Lung (tissue), 12 donors: ENCODE measurements around the gene SUMO3. TPM values are rescaled to one million over a fixed set of nuclear protein-coding genes. Genes with fewer than 3 reads are reported as not detected.

ENCODE experiments used
- ATAC-seq: fragments of 200-7000 bp; cut with Tn5 transposase; one replicate; pipeline ENCODE4 v1.9.1; 2020; ENCODE audit warnings: moderate number of reproducible peaks; ENCODE audit not compliant: insufficient read depth, low FRiP score
- DNase-seq, 3 donors: peaks; one replicate each; pipeline ENCODE4 v3.0.0-alpha.2; 2013 to 2017
- H3K27ac ChIP-seq, 2 donors: one replicate each; pipeline ENCODE4 v1.5.1; 2013; ENCODE audit warnings: mild to moderate bottlenecking in 2 of 2, moderate library complexity in 2 of 2, control low read depth in 1 of 2, inconsistent platforms in 1 of 2, low read depth in 1 of 2, low read length in 1 of 2
- H3K27me3 ChIP-seq, 3 donors: one replicate each; pipeline ENCODE4 v1.5.1; 2013; ENCODE audit warnings: low read length in 2 of 3; ENCODE audit not compliant: control insufficient read depth in 3 of 3, insufficient read depth in 3 of 3
- H3K36me3 ChIP-seq, 4 donors: one replicate each; pipeline ENCODE4 v1.5.1; 2013; ENCODE audit warnings: low read length in 4 of 4, mild to moderate bottlenecking in 1 of 4, moderate library complexity in 1 of 4; ENCODE audit not compliant: control insufficient read depth in 4 of 4, insufficient read depth in 4 of 4
- H3K4me1 ChIP-seq, 5 donors: one replicate each; pipeline ENCODE4 v1.5.1; 2013; ENCODE audit warnings: low read length in 5 of 5, mild to moderate bottlenecking in 2 of 5, moderate library complexity in 1 of 5; ENCODE audit not compliant: control insufficient read depth in 5 of 5, insufficient read depth in 5 of 5
- H3K4me3 ChIP-seq: one replicate; pipeline ENCODE4 v1.5.1; 2013; ENCODE audit warnings: mild to moderate bottlenecking, control low read depth, moderate library complexity
- H3K9ac ChIP-seq, 2 donors: one replicate each; pipeline ENCODE4 v1.5.1; 2013; ENCODE audit warnings: low read length in 2 of 2, control low read depth in 1 of 2; ENCODE audit not compliant: insufficient read depth in 1 of 2
- H3K9me3 ChIP-seq, 4 donors: one replicate each; pipeline ENCODE4 v1.5.1; 2013; ENCODE audit warnings: low read length in 3 of 4, mild to moderate bottlenecking in 1 of 4, moderate library complexity in 1 of 4; ENCODE audit not compliant: control insufficient read depth in 4 of 4, insufficient read depth in 3 of 4
- WGBS, 2 donors: extraction: QIAGEN DNeasy Blood & Tissue Kit; methylation state at CpG; one replicate each; pipeline ENCODE4 v1.1.7; 2013; 5-methylcytosine and 5-hydroxymethylcytosine counted together
- polyA plus RNA-seq, 2 donors: library from polyadenylated mRNA; stranded (reverse); fragments of 200-250 nt; gene quantifications; one replicate each; pipeline ENCODE4 v1.2.1, GENCODE V29; 2013
- total RNA-seq, 2 donors: library from RNA; depleted of rRNA in 1 of 2; stranded (reverse); fragments of >200 nt in 1 of 2; gene quantifications; one replicate each; pipeline ENCODE4 v1.2.1, GENCODE V29; 2014 to 2021
- TF ChIP-seq, protein P1 (sequence below): IDR thresholded peaks from 2 replicates; pipeline ENCODE4 v1.5.1; 2012; ENCODE audit warnings: mild to moderate bottlenecking; ENCODE audit errors: control extremely low read depth, extremely low read depth
- donor health status: control.
- donor health status: control.
- donor health status: Bipolar disorder and iron deficiency.
- donor health status: healthy.
- donor health status: DM: yes; HTN: yes; CAD: no.

The SUMO3 gene
- total and polyA plus RNA-seq, 4 donors = 40.4 to 96.4 (median 66.0) TPM

- 21 to 39% methylated on average over 7 of the region's 7 CpGs for WGBS, 2 donors
- TF ChIP-seq, protein P1, sequence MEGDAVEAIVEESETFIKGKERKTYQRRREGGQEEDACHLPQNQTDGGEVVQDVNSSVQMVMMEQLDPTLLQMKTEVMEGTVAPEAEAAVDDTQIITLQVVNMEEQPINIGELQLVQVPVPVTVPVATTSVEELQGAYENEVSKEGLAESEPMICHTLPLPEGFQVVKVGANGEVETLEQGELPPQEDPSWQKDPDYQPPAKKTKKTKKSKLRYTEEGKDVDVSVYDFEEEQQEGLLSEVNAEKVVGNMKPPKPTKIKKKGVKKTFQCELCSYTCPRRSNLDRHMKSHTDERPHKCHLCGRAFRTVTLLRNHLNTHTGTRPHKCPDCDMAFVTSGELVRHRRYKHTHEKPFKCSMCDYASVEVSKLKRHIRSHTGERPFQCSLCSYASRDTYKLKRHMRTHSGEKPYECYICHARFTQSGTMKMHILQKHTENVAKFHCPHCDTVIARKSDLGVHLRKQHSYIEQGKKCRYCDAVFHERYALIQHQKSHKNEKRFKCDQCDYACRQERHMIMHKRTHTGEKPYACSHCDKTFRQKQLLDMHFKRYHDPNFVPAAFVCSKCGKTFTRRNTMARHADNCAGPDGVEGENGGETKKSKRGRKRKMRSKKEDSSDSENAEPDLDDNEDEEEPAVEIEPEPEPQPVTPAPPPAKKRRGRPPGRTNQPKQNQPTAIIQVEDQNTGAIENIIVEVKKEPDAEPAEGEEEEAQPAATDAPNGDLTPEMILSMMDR = no peak
- ATAC-seq = no peak
Observed at GRCh38 chr21:44831227-44831860, 13.5 kb upstream of the SUMO3 start.

GRCh38 chr21:44829507-44830092, 11.7 kb upstream of the SUMO3 start:
- Histone ChIP-seq H3K4me1 (peaks cover 0 to 4% (median 0%) of the 10 kb centered on the region in 5 donors), H3K27ac (no peak overlapping the region), H3K9ac (no peak overlapping the region), H3K4me3 (no peak overlapping the region), H3K36me3 (no peaks in the 10 kb centered on the region), H3K27me3 (no peaks in the 10 kb centered on the region), H3K9me3 (peaks cover 0 to 14% (median 7%) of the 10 kb centered on the region in 4 donors)
- ATAC-seq = no peak
- WGBS, 2 donors = 66 to 81% methylated on average over 2 of the region's 2 CpGs
- DNase-seq = no peak
- TF ChIP-seq, protein P1 = no peak

More at GRCh38 chr21:44831227-44831860, 13.5 kb upstream of the SUMO3 start:
- H3K9ac ChIP-seq = no peak overlapping the region
- H3K27me3 ChIP-seq = no peaks in the 10 kb centered on the region
- no peak overlapping the region for H3K27ac ChIP-seq
- DNase-seq = no peak
- peaks cover 0 to 4% (median under 1%) of the 10 kb centered on the region in 5 donors for H3K4me1 ChIP-seq
- no peaks in the 10 kb centered on the region for H3K36me3 ChIP-seq
- H3K9me3 ChIP-seq = peaks cover 0 to 14% (median 7%) of the 10 kb centered on the region in 4 donors
- no peak overlapping the region for H3K4me3 ChIP-seq

DNA sequence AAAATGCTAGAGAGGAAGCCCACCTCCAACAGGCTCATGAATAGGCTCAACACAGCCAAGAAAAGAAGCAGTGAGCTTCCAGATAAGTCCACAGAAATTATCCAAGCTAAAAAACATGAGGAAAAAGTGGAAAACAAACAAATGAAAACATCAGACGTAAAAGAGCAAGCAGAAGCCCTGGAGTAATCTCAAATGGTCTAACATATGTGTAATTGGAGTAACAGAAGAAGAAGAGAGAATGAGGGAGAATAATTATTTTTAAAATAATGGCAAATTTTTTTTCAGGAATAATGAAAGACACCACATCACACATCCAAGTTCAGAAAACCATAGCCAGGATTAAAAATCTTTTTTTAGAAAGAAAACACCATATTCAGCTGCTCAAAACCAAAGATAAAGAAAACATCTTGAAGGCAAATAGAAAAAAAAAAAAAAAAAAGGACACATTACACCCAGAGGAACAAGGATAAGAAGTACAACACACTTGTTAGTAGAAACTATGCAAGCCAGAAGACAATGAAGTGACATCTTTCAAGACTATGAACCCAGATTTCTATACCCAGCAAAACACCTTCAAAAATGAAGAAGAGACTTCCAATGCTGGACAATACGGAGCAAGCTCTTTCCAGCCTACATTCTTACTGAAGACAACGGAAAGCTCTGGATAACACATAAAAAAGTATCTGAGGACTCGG, 10.6 kb upstream of the SUMO3 start:
- no peak for ATAC-seq
- Histone ChIP-seq H3K4me3 (no peak overlapping the region), H3K9ac (no peak overlapping the region), H3K9me3 (peaks cover 0 to 14% (median 7%) of the 10 kb centered on the region in 4 donors), H3K4me1 (peaks cover 0 to 4% (median 0%) of the 10 kb centered on the region in 5 donors), H3K27ac (no peak overlapping the region), H3K36me3 (no peaks in the 10 kb centered on the region), H3K27me3 (no peaks in the 10 kb centered on the region)
- WGBS, 2 donors = 86 to 90% methylated on average over 4 of the region's 4 CpGs
- TF ChIP-seq, protein P1 = no peak
- no peak for DNase-seq
